ENCODE measurements around the gene VAPB.
"Not testable (repeated sequence)": the region's sequence is repeated elsewhere in the genome, so short reads cannot be mapped to it uniquely, and the experiment has no call there.

VAPB gene

DNA sequence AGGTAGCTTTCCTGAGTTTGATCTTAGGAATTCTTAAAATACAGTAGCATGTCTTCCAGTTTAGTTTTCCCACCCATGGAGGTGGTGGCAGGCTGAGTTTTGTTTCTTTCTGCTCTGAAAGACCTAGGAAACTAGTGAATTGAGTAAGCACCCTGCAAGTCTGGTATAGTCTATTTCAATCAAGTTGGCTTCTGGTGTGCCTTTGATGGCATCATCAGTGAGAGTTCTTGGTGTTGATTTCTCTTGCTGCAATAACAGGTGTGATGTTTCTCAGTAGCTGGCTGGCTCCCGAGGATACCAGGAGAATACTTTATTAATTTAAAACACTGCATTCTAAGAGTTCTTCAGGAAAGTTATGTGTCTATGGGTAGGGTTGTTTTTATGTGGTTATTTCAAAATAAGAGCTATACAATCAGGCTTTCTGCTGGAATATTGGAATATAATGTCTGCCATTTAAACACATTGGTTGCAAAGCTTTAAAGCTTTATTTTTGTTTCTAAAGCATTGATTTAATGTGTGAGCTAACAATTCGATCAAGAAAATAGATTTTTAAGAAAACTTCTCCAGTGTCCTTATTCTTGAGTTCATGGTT, 19.0 kb downstream of the VAPB start:
- DNase-seq: no peak

DNA sequence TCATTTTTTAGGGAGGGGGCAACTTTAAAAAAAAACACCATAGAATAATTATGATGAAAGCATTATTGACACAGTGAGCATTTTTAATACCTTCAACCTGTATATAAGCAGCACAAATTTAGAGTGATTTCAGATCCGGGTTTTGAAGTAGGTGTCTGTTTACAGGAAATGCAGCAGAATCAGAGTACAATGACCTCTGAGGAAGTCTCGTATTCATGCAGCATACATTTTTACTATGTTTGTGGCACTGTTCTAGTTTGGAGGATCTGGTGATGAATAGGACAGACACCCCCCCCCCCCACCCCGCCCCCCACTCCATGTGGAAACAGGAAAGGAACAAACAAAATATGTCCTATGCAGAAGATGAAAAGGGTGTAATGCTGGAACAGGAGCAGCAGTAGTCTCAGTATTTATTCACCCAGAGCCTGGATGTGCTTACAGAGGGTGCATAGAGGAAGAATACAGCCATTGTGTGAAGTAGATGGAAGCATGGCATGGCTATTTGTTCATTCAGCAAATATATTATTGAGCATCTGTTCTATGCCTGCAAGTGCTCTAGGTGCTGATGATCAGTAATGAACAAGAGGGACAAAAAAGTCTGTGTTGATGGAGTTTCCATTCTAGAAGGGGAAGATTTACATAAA, 19.7 kb downstream of the VAPB start:
- no peak for DNase-seq

DNA sequence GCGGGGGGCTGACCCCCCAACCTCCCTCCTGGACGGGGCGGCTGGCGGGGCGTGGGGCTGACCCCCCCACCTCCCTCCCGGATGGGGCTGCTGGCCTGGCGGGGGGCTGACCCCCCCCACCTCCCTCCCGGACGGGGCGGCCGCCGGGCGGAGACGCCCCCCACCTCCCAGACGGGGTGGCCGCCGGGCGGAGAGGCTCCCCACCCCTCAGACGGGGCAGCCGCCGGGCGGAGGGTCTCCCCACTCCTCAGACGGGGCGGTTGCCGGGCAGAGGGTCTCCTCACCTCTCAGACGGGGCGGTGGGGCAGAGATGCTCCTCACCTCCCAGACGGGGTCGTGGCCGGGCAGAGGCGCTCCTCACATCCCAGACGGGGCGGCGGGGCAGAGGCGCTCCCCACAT, 25.2 kb downstream of the VAPB start:
- not testable (repeated sequence) for DNase-seq

DNA sequence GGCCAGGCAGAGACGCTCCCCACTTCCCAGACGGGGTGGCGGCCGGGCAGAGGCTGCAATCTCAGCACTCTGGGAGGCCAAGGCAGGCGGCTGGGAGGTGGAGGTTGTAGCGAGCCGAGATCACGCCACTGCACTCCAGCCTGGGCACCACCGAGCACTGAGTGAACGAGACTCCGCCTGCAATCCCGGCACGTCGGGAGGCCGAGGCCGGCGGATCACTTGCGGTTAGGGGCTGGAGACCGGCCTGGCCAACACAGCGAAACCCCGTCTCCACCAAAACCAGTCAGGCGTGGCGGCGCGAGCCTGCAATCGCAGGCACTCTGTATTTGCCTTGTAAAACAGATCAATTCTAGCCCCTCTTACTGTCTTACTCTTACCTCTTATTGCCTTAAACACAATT, 25.8 kb downstream of the VAPB start:
- not testable (repeated sequence) for DNase-seq

DNA sequence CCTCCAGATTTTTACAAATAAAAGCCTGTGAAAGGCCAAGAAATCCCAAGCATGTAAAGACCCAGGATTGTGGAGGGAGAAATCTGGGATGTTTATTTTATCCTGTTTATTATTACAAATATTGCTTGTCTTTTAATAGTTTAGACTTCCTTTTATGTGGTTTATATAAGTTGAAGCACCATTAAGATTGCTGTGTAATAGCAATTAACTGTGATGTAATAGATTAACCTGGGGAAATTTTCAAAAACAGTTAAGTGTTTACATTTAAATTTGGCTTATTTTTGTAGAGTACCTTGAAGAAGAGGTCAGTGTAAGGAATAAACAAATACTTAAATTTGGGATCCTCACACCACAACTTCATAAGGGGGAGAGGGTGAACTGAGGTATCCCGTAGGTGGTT, 27.0 kb downstream of the VAPB start:
- no peak for DNase-seq

DNA sequence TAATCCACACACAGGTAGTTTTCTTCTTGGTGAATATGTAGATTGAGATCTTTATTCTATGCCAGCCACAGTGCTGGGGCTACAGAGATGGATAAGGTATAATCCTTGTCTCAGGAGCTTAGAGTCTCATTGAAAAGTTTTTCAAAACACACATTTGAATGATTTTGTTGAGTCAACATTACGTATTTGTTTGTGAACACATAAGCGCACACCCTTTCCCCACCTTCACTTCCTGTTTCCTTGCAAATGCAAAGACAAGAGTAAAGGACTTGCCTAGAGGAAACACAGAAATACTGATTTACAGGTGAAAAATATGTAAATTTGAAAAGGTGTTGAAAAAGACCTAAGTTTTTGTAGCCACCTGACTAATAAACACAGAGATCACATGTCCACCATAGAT, 27.8 kb downstream of the VAPB start:
- no peak for DNase-seq

DNA sequence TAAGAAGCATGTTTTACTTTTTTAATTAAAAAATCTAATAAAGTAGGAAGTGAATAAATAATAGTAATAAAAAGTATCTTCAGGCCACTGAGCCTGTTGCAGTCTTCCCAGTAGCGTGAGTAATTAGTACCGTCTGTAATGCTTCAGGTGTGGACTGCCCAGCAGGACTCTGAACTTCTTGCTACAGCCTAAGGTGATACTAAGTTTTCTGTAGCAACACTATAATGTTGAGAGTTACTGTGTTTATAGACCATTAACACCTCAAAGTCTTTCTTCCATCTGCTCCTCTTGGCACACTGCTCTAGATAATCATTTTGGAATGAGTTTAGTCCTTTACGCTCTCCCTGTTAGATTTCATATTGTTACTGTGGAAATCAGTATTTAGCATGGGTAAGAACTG, 28.4 kb downstream of the VAPB start:
- DNase-seq: no peak

DNA sequence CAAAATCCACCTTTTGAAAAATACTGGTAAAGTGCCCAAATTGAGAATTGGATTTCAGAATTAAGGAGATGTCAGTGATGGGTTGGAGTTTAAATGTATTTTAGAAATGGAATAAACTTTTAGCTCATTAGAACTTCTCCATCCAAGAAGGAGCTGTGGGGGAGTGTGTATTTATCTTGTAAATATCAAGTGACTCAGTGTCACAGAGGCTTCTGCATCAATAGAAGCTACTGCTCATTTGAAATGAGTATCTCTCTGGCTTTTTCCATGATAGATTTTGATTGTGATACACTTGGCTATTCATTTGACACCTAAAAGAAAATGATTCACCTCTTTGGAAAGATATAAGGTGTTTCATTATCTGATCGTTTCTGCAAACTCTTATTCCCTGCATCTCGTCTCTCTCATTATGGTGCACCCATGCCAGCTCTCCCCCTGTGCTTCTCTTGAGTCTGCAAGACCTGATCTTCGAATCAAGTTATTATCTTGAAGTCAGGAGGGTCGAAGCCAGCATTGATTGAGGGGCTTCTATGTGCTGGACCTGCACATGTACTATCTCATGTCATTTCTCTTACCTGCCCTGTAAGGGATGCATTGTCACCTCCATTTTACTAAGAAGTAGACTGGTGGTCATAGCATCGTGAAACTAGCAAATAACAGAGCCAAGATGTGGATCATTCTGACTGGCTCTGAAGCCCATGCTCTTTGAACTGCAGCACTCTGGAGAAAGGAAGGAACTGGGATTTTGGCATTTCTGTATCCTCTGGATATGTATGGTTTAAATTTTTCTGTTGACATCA, 30.1 kb downstream of the VAPB start:
- DNase-seq: no peak

DNA sequence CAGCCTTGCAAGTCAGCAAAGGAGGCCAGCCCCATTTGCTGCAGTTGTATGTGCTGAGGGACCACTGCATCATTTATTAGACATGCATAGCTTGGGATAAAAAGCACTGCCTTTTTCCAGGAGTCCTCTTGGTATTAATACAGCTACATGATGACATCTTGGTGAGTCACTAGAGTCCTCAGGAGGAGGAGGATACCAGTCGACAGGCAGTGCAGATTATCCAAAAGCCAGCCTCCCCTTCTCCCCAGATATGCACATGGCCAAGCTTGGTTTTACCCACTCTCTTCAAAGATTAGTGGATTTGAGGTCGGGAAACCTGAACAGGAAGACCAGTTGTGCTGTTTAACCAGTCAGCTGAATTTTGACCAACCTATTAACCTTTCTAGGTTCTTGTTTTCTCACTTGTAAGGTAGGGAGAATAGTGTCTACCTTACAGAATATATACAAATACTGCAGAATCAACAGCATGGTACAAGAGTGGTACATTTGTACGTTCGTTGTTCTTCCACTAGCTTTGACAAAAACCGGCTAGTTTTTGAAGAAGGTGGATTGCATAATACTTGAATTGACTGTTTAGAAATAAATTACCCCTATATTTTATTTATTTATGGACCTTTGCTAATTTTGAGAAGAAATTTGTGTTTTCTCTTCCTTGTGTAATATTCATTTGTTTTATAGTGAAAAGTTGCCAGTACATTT, 31.9 kb downstream of the VAPB start:
- DNase-seq: no peak

DNA sequence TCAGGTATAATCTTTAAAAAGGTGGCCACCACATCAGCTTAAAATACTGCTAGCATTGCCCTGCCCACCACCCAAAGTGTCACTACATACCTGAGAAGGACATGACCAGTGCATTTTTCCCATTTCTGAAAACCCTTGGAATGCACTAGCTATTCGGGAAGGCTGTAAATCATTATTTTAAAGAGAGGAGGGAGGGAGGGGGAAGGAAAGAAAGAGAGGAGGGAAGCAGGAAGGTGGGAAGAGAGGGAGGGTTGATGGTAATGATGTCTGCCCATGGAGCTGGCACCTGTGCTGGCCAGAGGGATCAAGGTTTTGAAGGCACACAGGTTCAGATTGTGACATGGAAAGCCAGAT, 32.4 kb downstream of the VAPB start:
- DNase-seq: no peak

DNA sequence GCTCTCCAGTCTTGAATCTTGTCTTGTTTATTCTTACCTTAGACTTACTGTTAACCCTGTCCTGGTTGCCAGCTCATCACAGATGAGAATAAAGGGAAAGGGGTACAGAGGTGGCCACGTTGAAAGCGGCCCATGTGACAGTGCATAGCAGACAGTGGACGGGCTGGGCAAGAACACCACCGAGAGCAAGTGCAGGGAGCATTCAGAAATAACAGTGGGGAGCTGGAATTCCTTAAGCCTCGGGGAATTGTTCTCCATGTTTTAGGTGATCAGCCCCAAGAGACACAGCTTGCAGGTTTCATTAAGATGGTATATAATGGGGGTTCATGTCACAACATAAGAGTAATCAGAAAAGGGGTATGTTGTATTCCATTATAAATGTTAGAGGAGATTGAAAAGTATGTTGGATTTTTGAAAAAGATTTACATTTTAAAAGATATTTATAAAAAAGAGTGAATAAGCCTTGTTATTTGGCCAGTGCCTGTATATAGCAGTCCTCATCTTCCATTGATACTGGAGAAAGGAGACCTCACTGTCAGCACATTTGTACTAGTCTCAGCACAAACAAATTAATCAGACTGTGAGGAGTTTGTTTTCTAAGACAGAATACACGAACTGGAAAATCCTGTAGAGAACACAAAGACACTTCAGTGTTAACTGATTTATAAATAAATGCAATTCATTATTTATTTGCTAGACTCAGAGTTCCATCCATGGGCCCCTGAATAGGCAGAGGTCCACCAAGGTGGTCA, 35.4 kb downstream of the VAPB start:
- DNase-seq: no peak

DNA sequence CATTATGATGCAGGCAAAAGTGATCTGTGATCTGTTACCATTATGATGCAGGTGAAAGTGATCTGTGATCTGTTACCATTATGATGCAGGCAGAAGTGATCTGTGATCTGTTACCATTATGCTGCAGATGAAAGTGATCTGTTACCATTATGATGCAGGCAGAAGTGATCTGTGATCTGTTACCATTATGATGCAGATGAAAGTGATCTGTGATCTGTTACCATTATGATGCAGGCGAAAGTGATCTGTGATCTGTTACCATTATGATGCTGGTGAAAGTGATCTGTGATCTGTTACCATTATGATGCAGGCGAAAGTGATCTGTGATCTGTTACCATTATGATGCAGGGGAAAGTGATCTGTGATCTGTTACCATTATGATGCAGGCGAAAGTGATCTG, 38.5 kb downstream of the VAPB start:
- not testable (repeated sequence) for DNase-seq

DNA sequence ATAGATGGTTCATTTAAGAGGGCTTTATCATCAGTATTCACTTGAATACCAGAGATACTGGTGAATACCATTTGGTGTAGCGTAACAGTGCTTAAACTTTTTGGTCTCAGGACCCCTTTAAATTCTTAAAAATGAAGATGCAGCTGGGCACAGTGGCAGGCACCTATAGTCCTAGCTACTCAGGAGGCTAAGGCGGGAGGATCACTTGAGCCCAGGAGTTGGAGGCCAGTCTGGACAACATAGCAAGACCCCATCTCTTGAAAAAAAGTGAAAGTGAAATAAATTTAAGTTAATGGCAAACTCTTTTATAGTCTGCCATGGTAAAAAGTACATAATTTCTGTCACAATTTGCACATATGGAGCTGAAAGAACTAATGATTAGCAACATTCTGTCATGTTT, 39.3 kb downstream of the VAPB start:
- no peak for DNase-seq

DNA sequence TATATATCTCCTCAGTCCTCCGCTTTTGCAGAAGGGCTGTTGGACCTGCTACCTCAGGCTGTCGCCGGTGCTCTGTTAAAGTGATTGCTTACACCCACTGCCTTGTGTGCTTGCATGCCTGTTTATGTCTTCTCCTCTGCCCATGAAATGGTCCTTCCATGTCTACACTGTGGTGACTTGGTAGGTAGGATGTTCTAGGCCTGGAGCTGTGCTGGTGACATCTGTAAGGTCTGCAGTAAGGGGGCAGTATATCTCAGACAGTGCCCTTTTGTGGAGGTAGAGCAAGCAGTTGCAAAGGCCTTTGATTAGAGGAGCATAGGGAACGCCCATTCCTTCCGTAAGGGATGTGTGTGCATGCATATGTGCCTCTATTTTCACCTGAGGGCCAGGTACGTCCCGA, 40.3 kb downstream of the VAPB start:
- no peak for DNase-seq

DNA sequence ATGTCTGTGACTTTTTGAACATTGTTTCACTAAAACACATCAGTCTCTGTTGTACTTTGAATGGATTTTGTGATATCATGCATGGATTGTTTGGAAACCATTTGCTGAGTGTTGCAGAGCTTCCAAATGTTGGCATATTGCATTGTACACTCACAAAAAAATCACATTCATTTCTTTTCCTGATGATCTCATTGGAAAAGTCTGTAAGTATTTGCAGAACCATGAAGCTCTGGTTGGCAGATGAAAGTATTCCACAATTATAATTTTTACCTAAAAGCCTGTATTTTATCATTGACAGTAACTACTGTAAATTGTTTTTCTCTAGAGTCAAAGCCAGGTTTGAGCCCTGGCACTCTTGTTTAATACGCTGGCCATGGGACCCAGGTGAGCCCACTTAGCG, 42.1 kb downstream of the VAPB start:
- DNase-seq: no peak

DNA sequence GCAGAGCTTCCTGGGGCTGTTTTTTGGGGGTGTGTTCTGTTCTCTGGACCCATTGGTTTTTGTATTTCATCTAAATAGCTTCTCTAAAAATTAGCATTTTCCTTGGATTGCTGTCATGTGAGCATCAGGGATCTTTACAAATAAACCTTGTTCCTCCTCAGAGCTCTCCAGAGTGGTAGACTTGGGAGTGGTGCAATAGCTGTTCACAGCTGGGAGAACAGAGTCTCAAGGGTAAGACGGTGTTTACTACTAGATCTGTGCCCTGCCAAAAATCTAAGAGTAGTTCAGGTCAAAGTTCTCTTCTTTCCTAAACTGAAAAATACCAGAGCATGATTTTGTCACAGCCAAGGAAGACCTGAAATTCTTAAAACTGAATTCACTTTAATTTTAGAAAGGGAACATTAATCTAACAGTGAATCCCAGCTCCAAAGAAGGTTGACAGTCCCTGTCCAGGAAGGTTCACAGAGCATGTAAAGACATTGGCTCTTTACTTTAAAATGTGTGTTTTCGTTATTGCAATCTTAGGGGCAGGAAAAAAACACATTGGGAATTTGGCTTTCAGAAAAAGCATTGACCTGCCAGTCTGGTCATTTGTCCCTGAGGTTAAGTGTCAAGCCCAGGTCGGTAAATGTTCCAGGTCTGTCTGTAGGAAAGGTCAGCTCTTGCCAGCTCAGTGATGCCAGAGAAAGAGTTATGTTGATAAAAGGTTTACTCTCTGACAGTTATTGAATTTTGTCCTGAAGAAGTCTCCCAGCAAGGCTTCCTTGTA, 43.3 kb downstream of the VAPB start:
- DNase-seq: no peak

DNA sequence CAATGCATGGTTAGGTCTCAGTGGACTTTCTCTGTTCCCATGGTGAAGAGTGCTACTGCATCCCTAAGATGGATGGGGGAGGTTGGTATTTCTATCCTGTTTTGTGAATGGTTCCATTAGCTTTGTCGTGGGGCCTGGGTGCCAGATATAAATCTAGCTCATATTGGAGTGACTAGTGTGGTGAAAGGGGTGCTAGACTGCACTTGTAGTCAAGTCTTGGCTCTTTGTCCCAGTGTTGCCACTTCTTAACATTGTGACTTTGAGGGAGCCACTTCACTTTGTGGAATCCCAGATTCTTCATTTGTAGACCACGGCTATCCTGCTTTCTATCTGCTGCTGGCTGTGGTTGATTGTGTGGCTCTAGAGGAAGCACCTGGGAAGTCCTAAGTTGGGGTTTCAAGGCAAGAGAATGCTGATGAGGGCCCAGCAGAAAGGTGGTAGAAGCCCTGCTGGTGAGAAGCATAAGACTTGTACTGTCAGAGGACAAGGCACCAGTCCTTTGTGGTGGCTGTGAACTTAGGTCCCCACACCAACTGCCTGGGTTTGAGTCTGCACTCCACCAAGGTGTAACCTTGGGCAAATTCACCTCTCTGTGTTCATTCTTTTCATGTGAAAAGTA, 44.1 kb downstream of the VAPB start:
- DNase-seq: no peak

DNA sequence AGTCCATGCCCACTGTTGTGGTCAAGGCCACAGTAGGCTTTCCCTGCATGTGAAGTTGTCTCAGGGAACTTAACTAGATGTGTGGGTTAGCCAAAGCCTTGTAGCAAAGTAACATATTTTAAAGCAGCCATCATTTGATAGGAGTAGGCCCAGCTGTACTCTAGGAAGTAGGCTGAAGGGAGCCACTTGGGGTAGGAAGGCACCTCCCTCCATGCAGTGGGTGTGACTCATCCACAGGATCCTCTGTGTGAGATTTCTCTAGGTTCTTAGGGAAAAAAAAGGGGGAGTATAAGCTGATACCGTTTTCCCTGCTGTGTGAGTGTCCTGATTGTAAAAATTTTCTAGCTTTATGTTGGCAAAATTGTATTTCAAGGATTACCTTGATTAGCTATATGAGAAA, 44.7 kb downstream of the VAPB start:
- no peak for DNase-seq

DNA sequence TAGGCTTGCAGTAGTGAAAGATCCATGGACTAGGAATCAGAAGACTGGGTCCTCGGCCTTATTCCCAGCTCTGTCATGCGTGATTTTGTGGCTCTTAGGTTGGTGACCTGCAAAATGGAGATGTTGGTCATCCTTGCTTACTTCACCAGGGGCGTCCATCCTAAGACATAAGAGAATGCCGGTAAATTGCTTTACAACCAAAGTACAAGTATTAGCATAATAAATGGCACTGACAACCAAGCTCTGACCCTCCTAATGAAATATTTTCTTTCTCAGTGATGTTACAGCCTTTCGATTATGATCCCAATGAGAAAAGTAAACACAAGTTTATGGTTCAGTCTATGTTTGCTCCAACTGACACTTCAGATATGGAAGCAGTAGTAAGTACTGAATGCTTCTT, 45.3 kb downstream of the VAPB start:
- no peak for DNase-seq

DNA sequence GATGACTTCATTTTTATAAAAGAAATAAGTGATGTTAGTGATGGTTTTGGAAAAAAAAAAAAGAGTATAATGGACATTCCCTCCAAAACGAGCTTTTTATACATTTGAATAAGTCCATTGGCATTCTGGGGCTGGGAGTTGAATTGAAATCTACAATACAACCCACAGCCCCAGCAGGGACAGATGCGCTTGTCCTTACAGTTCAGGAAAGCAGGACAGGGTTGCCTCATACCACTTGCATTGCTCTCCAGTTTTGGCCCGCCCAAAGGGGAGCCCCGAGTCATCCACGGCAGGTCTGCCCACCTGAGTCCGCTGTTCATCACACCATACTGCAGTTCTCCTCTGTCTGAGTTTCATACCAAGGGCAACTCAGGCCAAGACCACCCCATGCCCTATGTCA, 46.2 kb downstream of the VAPB start:
- no peak for DNase-seq

DNA sequence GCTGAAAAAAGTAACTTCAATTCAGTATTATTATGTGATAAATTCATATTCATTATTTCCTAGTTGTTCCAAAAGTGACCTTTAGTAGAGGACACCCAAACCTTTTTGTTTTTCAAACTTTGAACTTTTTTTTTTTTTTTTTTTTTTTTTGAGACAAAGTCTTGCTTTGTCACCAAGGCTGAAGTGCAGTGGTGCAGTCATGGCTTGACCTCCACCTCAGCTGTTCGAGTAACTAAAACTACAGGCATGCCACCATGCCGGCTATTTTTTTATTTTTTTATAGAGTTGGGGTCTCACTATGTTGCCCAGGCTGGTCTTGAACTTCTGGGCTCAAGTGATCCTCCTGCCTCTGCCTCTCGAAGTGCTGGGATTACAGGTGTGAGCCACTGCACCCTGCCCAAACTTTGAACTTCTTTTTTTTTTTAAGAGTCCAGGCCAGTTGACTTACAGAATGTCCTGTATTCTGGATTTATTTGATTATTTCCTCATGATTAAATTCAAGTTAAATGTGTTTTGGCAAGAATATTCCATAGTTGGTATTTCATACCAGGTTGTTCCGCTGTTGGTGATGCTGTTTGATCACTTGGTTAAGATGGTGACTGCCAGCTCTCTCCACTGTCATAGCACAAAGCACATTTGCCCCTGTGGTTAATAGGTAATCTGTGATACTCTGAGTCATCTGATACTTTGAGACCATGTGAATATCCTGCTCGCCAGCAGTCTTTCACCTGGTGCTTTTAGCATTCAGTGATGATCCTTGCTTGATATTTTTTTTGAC, 48.0 kb downstream of the VAPB start:
- DNase-seq: no peak
